HepG2 (cell line): Measurements from ENCODE around the gene PRPSAP2. TPM values are rescaled to one million over a fixed set of nuclear protein-coding genes. Genes with fewer than 3 reads are reported as not detected.

Source experiments
- FOSL1 ChIP-seq: sonication (generic); formaldehyde crosslinking; IDR thresholded peaks from 2 replicates; pipeline ENCODE4 v1.9.0; 2021; ENCODE audit warnings: missing genetic modification reagents, borderline replicate concordance
- KDM5B ChIP-seq: sonication (generic); formaldehyde crosslinking; IDR thresholded peaks from 2 replicates; pipeline ENCODE4 v1.4.0; 2020; ENCODE audit warnings: missing genetic modification reagents, mild to moderate bottlenecking, borderline replicate concordance
- RFXAP ChIP-seq: sonication (generic); formaldehyde crosslinking; IDR thresholded peaks from 2 replicates; pipeline ENCODE4 v1.4.0; 2020; ENCODE audit warnings: missing genetic modification reagents, borderline replicate concordance
- RNF2 ChIP-seq: fragments of 450-650 bp; conservative IDR thresholded peaks from 2 replicates; pipeline ENCODE4 v1.6.1; 2016; ENCODE audit warnings: low read depth
- SCMH1 ChIP-seq: sonication (generic); formaldehyde crosslinking; IDR thresholded peaks from 2 replicates; pipeline ENCODE4 v1.9.0; 2021; ENCODE audit warnings: missing genetic modification reagents, mild to moderate bottlenecking, borderline replicate concordance
- SKIL ChIP-seq: sonication (generic); formaldehyde crosslinking; IDR thresholded peaks from 2 replicates; pipeline ENCODE4 v1.8.0; 2022; ENCODE audit warnings: missing genetic modification reagents, mild to moderate bottlenecking, moderate library complexity, borderline replicate concordance
- ZBTB4 ChIP-seq: sonication (generic); formaldehyde crosslinking; IDR thresholded peaks from 2 replicates; pipeline ENCODE4 v1.4.0; 2020; ENCODE audit warnings: missing genetic modification reagents, mild to moderate bottlenecking, borderline replicate concordance
- ZNF121 ChIP-seq: sonication (generic); formaldehyde crosslinking; IDR thresholded peaks from 2 replicates; pipeline ENCODE4 v1.5.0; 2020; ENCODE audit warnings: mild to moderate bottlenecking, missing genetic modification reagents
- ZNF441 ChIP-seq: sonication (generic); formaldehyde crosslinking; IDR thresholded peaks from 2 replicates; pipeline ENCODE4 v1.7.0; 2021; ENCODE audit warnings: missing genetic modification reagents, borderline replicate concordance
- ZNF451 ChIP-seq: sonication (generic); formaldehyde crosslinking; IDR thresholded peaks from 2 replicates; pipeline ENCODE4 v1.5.0; 2020; ENCODE audit warnings: mild to moderate bottlenecking, missing genetic modification reagents
- ZNF607 ChIP-seq: sonication (generic); formaldehyde crosslinking; IDR thresholded peaks from 2 replicates; pipeline ENCODE4 v1.5.1; 2020; ENCODE audit warnings: missing genetic modification reagents, mild to moderate bottlenecking, borderline replicate concordance
- ZNF768 ChIP-seq: sonication (generic); formaldehyde crosslinking; IDR thresholded peaks from 2 replicates; pipeline ENCODE4 v1.4.0; 2020; ENCODE audit warnings: missing genetic modification reagents
- ZNF850 ChIP-seq: sonication (generic); formaldehyde crosslinking; conservative IDR thresholded peaks from 2 replicates; pipeline ENCODE4 v1.9.0; 2021; ENCODE audit warnings: mild to moderate bottlenecking, missing genetic modification reagents
- polyA plus RNA-seq, 8 experiments: library from polyadenylated mRNA; depleted of rRNA in 3 of 8; stranded (reverse) in 7 of 8; unstranded in 1 of 8; fragments of >200 nt; fragmentation: Illumina TruSeq in 4 of 8; extraction: Trizol in 4 of 8; gene quantifications; 2 replicates each; pipeline versions ENCODE4 v1.2.1 to v1.2.3, GENCODE V29; 2011 to 2016; ENCODE audit warnings: low read depth in 4 of 8, missing spikeins in 1 of 8, mixed read lengths in 1 of 8; ENCODE audit not compliant: insufficient read depth in 1 of 8
- total RNA-seq, 5 experiments: library from RNA; depleted of rRNA; stranded (reverse); fragments of >200 nt; fragmentation: Illumina TruSeq; extraction: Trizol; gene quantifications; 2 replicates each; pipeline ENCODE4 v1.2.3, GENCODE V29; 2016; ENCODE audit warnings: low read depth in 1 of 5
- TF ChIP-seq, protein P1 (sequence below): sonication (generic); formaldehyde crosslinking; IDR thresholded peaks from 2 replicates; pipeline ENCODE4 v1.4.0; 2020; ENCODE audit warnings: missing genetic modification reagents, borderline replicate concordance
- TF ChIP-seq, protein P2 (sequence below): sonication (generic); formaldehyde crosslinking; IDR thresholded peaks from 2 replicates; pipeline ENCODE4 v1.5.1; 2020; ENCODE audit warnings: mild to moderate bottlenecking, moderate library complexity, missing genetic modification reagents
- TF ChIP-seq, protein P3 (sequence below): sonication (generic); formaldehyde crosslinking; IDR thresholded peaks from 2 replicates; pipeline ENCODE4 v1.4.0; 2020; ENCODE audit warnings: mild to moderate bottlenecking, missing genetic modification reagents

PRPSAP2 gene
- total and polyA plus RNA-seq, 2 of the 13 experiments (the other 11 are each of a cell fraction or from before 2014, with no cell fraction given): 34.0 to 58.9 TPM

DNA sequence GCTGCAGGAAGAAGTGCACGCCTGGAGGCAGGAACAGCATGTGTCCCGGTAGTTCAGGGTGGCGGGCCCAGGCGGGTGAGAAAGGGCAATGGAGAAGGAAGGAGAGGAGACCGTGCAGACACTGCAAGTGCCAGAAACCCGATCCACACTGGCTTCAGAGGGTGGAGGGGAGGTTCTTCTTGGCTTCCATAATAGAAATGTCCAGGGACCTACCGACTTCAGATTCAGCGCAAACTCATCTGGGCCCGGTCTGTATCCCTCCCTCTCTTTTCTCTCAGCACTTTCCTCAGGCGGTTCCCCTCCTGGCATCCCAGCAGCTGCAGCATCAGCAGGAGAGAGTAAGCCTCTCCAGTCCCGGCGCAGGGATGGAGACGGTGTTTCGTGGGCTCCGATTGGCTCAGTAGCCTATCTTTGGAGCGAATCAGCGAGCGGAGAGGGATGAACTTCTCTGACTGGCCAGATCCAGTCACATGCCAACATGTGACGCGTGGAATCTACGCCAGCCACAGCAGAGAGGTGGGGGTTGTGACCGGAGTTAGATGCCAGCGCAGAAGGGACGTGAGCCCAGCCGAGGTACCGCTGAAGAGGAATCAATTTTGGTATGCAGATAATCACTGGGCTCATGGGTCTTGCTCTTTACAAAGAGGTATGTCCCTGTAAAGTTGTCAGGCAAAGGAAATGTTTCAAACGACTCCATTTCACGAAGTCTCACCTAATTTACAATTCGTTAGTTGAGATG lies 1.9 kb upstream of the PRPSAP2 start (continued):
- TF ChIP-seq, protein P1, sequence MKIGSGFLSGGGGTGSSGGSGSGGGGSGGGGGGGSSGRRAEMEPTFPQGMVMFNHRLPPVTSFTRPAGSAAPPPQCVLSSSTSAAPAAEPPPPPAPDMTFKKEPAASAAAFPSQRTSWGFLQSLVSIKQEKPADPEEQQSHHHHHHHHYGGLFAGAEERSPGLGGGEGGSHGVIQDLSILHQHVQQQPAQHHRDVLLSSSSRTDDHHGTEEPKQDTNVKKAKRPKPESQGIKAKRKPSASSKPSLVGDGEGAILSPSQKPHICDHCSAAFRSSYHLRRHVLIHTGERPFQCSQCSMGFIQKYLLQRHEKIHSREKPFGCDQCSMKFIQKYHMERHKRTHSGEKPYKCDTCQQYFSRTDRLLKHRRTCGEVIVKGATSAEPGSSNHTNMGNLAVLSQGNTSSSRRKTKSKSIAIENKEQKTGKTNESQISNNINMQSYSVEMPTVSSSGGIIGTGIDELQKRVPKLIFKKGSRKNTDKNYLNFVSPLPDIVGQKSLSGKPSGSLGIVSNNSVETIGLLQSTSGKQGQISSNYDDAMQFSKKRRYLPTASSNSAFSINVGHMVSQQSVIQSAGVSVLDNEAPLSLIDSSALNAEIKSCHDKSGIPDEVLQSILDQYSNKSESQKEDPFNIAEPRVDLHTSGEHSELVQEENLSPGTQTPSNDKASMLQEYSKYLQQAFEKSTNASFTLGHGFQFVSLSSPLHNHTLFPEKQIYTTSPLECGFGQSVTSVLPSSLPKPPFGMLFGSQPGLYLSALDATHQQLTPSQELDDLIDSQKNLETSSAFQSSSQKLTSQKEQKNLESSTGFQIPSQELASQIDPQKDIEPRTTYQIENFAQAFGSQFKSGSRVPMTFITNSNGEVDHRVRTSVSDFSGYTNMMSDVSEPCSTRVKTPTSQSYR (CRISPR knock-in tag): peak; percentile 85
- TF ChIP-seq ZBTB4 (no peak), ZNF441 (CRISPR knock-in tag) (peak; percentile 47; the same call in 1 of the 2 replicates), SKIL (CRISPR knock-in tag) (no peak), KDM5B (CRISPR knock-in tag) (peak; percentile 52; the same call in 1 of the 2 replicates), ZNF451 (no peak), FOSL1 (CRISPR knock-in tag) (no peak), RFXAP (CRISPR knock-in tag) (peak; percentile 94), ZNF607 (CRISPR knock-in tag) (peak; percentile 56; the same call in 1 of the 2 replicates), SCMH1 (CRISPR knock-in tag) (no peak), ZNF850 (CRISPR knock-in tag) (no peak), ZNF768 (CRISPR knock-in tag) (no peak), RNF2 (0 out of 2 replicates have a peak, but pooled peaks have one; percentile 37), ZNF121 (CRISPR knock-in tag) (no peak)
- TF ChIP-seq, protein P2, sequence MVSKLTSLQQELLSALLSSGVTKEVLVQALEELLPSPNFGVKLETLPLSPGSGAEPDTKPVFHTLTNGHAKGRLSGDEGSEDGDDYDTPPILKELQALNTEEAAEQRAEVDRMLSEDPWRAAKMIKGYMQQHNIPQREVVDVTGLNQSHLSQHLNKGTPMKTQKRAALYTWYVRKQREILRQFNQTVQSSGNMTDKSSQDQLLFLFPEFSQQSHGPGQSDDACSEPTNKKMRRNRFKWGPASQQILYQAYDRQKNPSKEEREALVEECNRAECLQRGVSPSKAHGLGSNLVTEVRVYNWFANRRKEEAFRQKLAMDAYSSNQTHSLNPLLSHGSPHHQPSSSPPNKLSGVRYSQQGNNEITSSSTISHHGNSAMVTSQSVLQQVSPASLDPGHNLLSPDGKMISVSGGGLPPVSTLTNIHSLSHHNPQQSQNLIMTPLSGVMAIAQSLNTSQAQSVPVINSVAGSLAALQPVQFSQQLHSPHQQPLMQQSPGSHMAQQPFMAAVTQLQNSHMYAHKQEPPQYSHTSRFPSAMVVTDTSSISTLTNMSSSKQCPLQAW (CRISPR knock-in tag): peak; percentile 61
- TF ChIP-seq, protein P3, sequence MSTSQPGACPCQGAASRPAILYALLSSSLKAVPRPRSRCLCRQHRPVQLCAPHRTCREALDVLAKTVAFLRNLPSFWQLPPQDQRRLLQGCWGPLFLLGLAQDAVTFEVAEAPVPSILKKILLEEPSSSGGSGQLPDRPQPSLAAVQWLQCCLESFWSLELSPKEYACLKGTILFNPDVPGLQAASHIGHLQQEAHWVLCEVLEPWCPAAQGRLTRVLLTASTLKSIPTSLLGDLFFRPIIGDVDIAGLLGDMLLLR: no peak
